NCI-H1694 treated with DMSO at 0.1 percent for 48 hours (cell line): Measurements from ENCODE around the gene GUK1.

ENCODE experiments used
- DNase-seq: peaks from one replicate; lab custom pipeline; 2025; lab: John Stamatoyannopoulos, UW

Gene GUK1

GRCh38 chr1:228150461-228151179 lies 10.5 kb downstream of the GUK1 start:
- DNase-seq: no peak

- no peak for DNase-seq
Observed at GRCh38 chr1:228151180-228151925, 11.3 kb downstream of the GUK1 start.

- DNase-seq: no peak
Observed at GRCh38 chr1:228152097-228152917, 12.2 kb downstream of the GUK1 start.

GRCh38 chr1:228152918-228153258 lies 12.8 kb downstream of the GUK1 start:
- DNase-seq: no peak

- DNase-seq: no peak
Observed at GRCh38 chr1:228154021-228154669, 14.1 kb downstream of the GUK1 start.

GRCh38 chr1:228154670-228155571 lies 14.8 kb downstream of the GUK1 start:
- no peak for DNase-seq

GRCh38 chr1:228155596-228156514 lies 15.8 kb downstream of the GUK1 start:
- no peak for DNase-seq

- no peak for DNase-seq
Observed at GRCh38 chr1:228156515-228156881, 16.4 kb downstream of the GUK1 start.

GRCh38 chr1:228156941-228157728 lies 17.1 kb downstream of the GUK1 start:
- DNase-seq: no peak

- no peak for DNase-seq
Observed at GRCh38 chr1:228157729-228158126, 17.6 kb downstream of the GUK1 start.

GRCh38 chr1:228158151-228159007 lies 18.3 kb downstream of the GUK1 start:
- no peak for DNase-seq

GRCh38 chr1:228159008-228159665 lies 19.1 kb downstream of the GUK1 start:
- no peak for DNase-seq

GRCh38 chr1:228160201-228160761 lies 20.2 kb downstream of the GUK1 start:
- no peak for DNase-seq

- DNase-seq: no peak
Observed at GRCh38 chr1:228161362-228161761, 21.3 kb downstream of the GUK1 start.

GRCh38 chr1:228161866-228162265 lies 21.8 kb downstream of the GUK1 start:
- no peak for DNase-seq

- no peak for DNase-seq
Observed at GRCh38 chr1:228162286-228163006, 22.4 kb downstream of the GUK1 start.
